Ovary (tissue), 9 donors: Measurements from ENCODE around the gene MCF2L. TPM values are rescaled to one million over a fixed set of nuclear protein-coding genes. Genes with fewer than 3 reads are reported as not detected.

Experiments
- DNase-seq, 5 donors: peaks; one replicate each; pipeline ENCODE4 v3.0.0-alpha.2; 2019 to 2020
- H3K27ac ChIP-seq, 2 donors: fragments of 200-600 bp; one replicate each; pipeline versions ENCODE4 v1.5.1 to v1.8.0; 2019 to 2022
- H3K27me3 ChIP-seq: fragments of 200-600 bp; one replicate; pipeline ENCODE4 v1.8.0; 2022
- H3K36me3 ChIP-seq: fragments of 200-600 bp; sonication (generic); one replicate; pipeline ENCODE4 v1.5.1; 2019
- H3K4me1 ChIP-seq: one replicate; pipeline ENCODE4 v1.8.1; 2013; ENCODE audit warnings: mild to moderate bottlenecking, moderate library complexity; ENCODE audit not compliant: insufficient read depth
- H3K4me3 ChIP-seq: fragments of 200-600 bp; sonication (generic); one replicate; pipeline ENCODE4 v1.5.1; 2017
- H3K9me3 ChIP-seq, 2 donors: fragments of 200-600 bp in 1 of 2; sonication (generic) in 1 of 2; one replicate each; pipeline versions ENCODE4 v1.5.1 to v1.8.1; 2013 to 2019; ENCODE audit warnings: mild to moderate bottlenecking in 1 of 2, moderate library complexity in 1 of 2
- EP300 ChIP-seq: sonication (generic); formaldehyde crosslinking; IDR thresholded peaks from one replicate; pipeline ENCODE4 v1.6.1; 2017; ENCODE audit warnings: antibody characterized with exemption
- POLR2A ChIP-seq: fragments of 450-650 bp; IDR thresholded peaks from one replicate; pipeline ENCODE4 v1.6.1; 2017; ENCODE audit warnings: antibody characterized with exemption, mild to moderate bottlenecking, moderate library complexity
- WGBS, 3 donors: extraction: QIAGEN DNeasy Blood & Tissue Kit in 1 of 3; methylation state at CpG; one replicate each; pipeline versions ENCODE4 v1.1.5 to v1.1.7; 2013 to 2017; 5-methylcytosine and 5-hydroxymethylcytosine counted together
- intact Hi-C, 4 donors: fragments of 100-400 bp; cut with DNase I; formaldehyde crosslinking; loops; one replicate each; pipeline versions ENCODE4 v1.11.0 to v1.15.1; 2022 to 2023
- polyA plus RNA-seq, 2 donors: library from polyadenylated mRNA; stranded (reverse); fragments of 200-250 nt in 1 of 2; fragments of 350-450 nt in 1 of 2; fragmentation: Illumina TruSeq in 1 of 2; extraction: RNeasy Lipid Tissue Mini Kit (QIAGEN cat#74804) in 1 of 2; gene quantifications; one replicate each; pipeline ENCODE4 v1.2.3, GENCODE V29; 2013 to 2014
- total RNA-seq, 7 donors: library from RNA; depleted of rRNA in 2 of 7; stranded (reverse); fragments of >200 nt in 2 of 7; fragmentation: NEBNext Ultra II Directional in 3 of 7; extraction: Animal tissue kit (Norgen Biotek cat#: 25700) in 3 of 7; gene quantifications; one replicate each; pipeline versions ENCODE4 v1.1.0 to v1.2.4, GENCODE V29; 2016 to 2023
- TF ChIP-seq, protein P1 (sequence below), 3 donors: fragments of 450-650 bp in 2 of 3; fragments of 200-600 bp in 1 of 3; IDR thresholded peaks; one replicate each; pipeline versions ENCODE4 v1.5.1 to v1.8.0; 2016 to 2022; ENCODE audit warnings: antibody characterized with exemption in 3 of 3, mild to moderate bottlenecking in 1 of 3
- donor health status: DM: no; HTN: no; CAD: no; lungs with moderate emphysema.
- donor health status: DM: no; HTN: no; CAD: no.
- donor health status: Bipolar disorder and iron deficiency.
- donor health status: DM: yes; HTN: yes; CAD: no.
- donor health status: DM: no; HTN: no; CAD: no.
- donor health status: DM: yes; HTN: yes; CAD: no.

Gene MCF2L
- total and polyA plus RNA-seq, 9 donors: 5.6 to 22.2 (median 8.7) TPM

DNA sequence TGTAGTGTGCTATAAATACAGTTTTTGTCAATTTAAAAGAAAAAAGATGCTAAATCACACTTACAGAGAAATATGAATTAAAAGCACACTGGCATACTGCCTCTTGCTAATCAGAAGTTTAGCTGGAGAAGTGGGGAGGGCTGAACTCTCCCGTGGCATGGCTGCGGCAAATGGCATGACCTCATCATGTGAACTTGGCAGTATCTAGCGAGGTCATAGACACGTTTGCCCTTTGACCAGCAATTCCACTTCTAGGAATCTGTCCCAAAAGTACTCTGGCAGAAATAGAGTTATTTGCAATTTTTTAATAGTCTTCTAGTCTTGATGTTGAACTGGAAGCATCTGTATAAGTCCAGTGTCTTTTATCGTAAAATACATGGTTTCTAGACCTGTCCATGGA lies 42.0 kb upstream of the MCF2L start:
- Histone ChIP-seq H3K4me1 (no peaks in the 10 kb centered on the region), H3K36me3 (no peaks in the 10 kb centered on the region), H3K4me3 (no peak overlapping the region), H3K9me3 (no peaks in the 10 kb centered on the region), H3K27ac (no peak overlapping the region), H3K27me3 (no peaks in the 10 kb centered on the region)
- no peak for DNase-seq
- 73 to 83% (median 77%) methylated on average over 5 of the region's 5 CpGs for WGBS, 3 donors
- TF ChIP-seq EP300 (no peak), POLR2A (no peak)
- TF ChIP-seq, protein P1, sequence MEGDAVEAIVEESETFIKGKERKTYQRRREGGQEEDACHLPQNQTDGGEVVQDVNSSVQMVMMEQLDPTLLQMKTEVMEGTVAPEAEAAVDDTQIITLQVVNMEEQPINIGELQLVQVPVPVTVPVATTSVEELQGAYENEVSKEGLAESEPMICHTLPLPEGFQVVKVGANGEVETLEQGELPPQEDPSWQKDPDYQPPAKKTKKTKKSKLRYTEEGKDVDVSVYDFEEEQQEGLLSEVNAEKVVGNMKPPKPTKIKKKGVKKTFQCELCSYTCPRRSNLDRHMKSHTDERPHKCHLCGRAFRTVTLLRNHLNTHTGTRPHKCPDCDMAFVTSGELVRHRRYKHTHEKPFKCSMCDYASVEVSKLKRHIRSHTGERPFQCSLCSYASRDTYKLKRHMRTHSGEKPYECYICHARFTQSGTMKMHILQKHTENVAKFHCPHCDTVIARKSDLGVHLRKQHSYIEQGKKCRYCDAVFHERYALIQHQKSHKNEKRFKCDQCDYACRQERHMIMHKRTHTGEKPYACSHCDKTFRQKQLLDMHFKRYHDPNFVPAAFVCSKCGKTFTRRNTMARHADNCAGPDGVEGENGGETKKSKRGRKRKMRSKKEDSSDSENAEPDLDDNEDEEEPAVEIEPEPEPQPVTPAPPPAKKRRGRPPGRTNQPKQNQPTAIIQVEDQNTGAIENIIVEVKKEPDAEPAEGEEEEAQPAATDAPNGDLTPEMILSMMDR (IDR thresholded peaks at IDR 0.05): no peak
- intact Hi-C loops: no loop called here

- peak in 1 of 5 donors; percentile 12 for DNase-seq
- Histone ChIP-seq H3K27ac (no peak overlapping the region), H3K27me3 (no peaks in the 10 kb centered on the region), H3K9me3 (no peaks in the 10 kb centered on the region), H3K36me3 (no peaks in the 10 kb centered on the region), H3K4me1 (no peaks in the 10 kb centered on the region), H3K4me3 (no peak overlapping the region)
- intact Hi-C loops: no loop called here
- TF ChIP-seq POLR2A: no peak
- TF ChIP-seq, protein P1 (IDR thresholded peaks at IDR 0.05): no peak
- no peak for TF ChIP-seq EP300
- 43 to 57% (median 43%) methylated on average over 21 of the region's 21 CpGs for WGBS, 3 donors
These were observed 40.7 kb upstream of the MCF2L start for GRCh38 chr13:112928020-112928971.

DNA sequence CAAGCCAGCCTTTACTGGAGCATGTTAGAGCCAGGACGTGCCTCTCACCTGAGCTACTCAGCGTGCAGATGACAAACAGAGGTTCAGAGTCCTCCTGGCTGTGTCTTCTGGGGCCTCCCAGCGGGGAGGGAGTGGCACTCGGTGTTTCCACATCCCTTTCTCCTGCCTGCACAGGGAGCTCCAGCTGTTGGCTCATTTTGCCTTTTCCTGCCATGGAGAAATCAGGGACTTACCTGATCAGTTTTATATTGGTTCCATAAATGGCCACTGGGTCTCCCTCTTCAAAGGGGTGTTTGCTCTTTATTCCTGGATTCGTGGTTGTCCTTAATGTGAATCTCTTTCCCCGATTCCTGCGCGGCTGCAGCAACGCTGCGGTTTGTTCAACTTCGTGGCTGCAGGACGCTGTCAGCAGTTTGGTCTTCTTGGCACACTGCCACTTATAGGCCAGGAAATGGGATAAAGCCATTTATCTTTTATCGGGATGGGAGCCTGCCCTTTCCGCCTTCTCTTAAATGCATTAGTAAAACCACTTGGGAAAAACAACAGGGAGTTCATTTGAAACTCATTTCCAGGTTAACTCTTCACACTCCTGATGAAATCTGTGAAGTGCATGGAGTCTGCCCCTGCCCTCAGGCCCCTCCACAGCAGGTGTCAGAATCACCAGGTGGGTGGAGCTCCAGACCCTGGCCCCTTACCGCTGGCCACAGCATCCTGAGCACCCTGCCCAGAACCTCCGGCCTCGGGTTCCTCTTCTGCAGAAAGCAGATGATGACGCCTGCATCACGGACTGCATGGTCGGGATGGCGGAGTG lies 39.8 kb upstream of the MCF2L start:
- Histone ChIP-seq H3K27me3 (no peaks in the 10 kb centered on the region), H3K27ac (no peak overlapping the region), H3K9me3 (no peaks in the 10 kb centered on the region), H3K4me3 (no peak overlapping the region), H3K4me1 (no peaks in the 10 kb centered on the region), H3K36me3 (no peaks in the 10 kb centered on the region)
- intact Hi-C loops: no loop called here
- DNase-seq: peak in 1 of 5 donors; percentile 30
- no peak for TF ChIP-seq EP300
- TF ChIP-seq, protein P1 (IDR thresholded peaks at IDR 0.05): no peak
- no peak for TF ChIP-seq POLR2A
- WGBS, 3 donors: 12 to 18% (median 16%) methylated on average over 21 of the region's 21 CpGs

DNA sequence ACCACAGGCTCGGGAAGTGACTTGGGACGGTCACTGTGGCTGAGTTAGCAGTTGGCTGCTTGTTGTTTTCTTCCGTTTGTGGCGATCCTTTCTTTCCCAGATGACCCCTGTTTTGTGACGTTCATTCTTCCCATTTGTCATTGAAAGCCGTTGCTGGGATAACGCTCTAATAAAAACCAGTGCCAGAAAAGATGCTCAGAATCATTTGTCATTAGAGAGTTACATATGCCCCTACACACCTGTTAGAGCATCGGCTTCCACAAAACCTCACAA lies 39.3 kb upstream of the MCF2L start:
- Histone ChIP-seq H3K27me3 (no peaks in the 10 kb centered on the region), H3K4me3 (no peak overlapping the region), H3K9me3 (no peaks in the 10 kb centered on the region), H3K4me1 (no peaks in the 10 kb centered on the region), H3K27ac (no peak overlapping the region), H3K36me3 (no peaks in the 10 kb centered on the region)
- WGBS, 3 donors: 33 to 44% (median 43%) methylated on average over 8 of the region's 8 CpGs
- DNase-seq: no peak
- no peak for TF ChIP-seq EP300
- TF ChIP-seq POLR2A: no peak
- TF ChIP-seq, protein P1 (IDR thresholded peaks at IDR 0.05): no peak
- intact Hi-C loops: loop anchor here in 1 of 4 donors (10.0 kb wide), 1 partner anchor 465 kb away; no protein-coding TSS in a partner anchor
